ENCODE data around the gene GNPNAT1. TPM values are rescaled to one million over a fixed set of nuclear protein-coding genes. Genes with fewer than 3 reads are reported as not detected.

The GNPNAT1 gene
- polyA plus RNA-seq, 1 of the 3 experiments (the other 2 are of a cell fraction) = 15.2 TPM

DNA sequence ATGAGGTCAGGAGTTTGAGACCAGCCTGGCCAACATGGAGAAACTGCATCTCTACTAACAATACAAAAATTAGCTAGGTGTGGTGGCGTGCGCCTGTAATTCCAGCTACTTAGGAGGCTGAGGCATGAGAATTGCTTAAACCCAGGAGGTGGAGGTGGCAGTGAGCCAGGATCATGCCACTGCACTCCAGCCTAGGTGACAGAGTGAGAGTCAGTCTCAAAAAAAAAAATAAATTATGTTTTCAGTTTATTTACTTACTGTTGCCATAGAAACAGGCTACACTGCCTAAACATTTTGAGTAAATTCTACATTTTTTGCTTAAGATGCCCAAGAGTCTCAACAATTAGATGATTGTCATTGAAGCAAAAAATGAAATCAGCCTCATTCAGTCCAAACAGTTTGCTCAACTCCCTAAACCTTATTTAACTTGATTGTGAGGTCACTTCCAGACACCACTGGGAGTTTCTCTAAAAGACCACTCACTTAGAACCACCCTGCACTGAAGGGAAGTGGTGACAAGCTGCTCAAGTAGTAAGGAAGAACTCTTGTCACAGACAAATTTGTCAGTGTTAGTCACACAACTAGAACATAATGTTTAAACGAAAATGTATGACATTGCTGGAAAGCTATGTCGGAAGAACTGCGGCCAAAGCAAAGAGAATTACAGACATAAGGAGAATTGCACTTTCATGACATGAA is 9.8 kb upstream of the GNPNAT1 start:
- no peak for DNase-seq
- 51% methylated on average over 5 of the region's 5 CpGs for WGBS (ENCODE audit: low lambda C conversion rate)
- peak overlapping the region; percentile 64; the same call in 1 of the 2 replicates for H3K4me2 ChIP-seq
- no peaks in the 10 kb centered on the region for H3K9me2 ChIP-seq
- H3F3A ChIP-seq (replicated peaks; ENCODE audit: insufficient read depth) = peaks cover 40% of the 10 kb centered on the region
- H4K20me1 ChIP-seq (ENCODE audit: insufficient read depth) = no peaks in the 10 kb centered on the region
- H3K4me1 ChIP-seq (ENCODE audit: control insufficient read depth in 1 of 2, insufficient read depth in 2 of 2, low read depth in 1 of 2, low read length in 1 of 2) = peaks cover 0 to 10% of the 10 kb centered on the region in 2 experiments; a peak in 2 of 4 replicates
- H3K27ac ChIP-seq (ENCODE audit: low read depth in 2 of 2, low read length in 1 of 2) = peak overlapping the region in 1 of 2 experiments; percentile 91; a peak in 2 of 4 replicates
- H3K27me3 ChIP-seq (ENCODE audit: insufficient read depth) = no peaks in the 10 kb centered on the region
- POLR2A ChIA-PET = no interaction called here
- CTCF ChIA-PET = no interaction called here
- H3K9ac ChIP-seq = peak overlapping the region; percentile 56; the same call in 1 of the 2 replicates
- peak overlapping the region; percentile 79 for H2AFZ ChIP-seq (ENCODE audit: low read depth)
- H3K4me3 ChIP-seq (ENCODE audit: low read depth in 2 of 2, low read length in 1 of 2) = no peak overlapping the region; a peak in 1 of 4 replicates
- H3K9me3 ChIP-seq = no peaks in the 10 kb centered on the region
- H3K36me3 ChIP-seq (replicated peaks in 1 of 2; ENCODE audit: control insufficient read depth in 1 of 2, insufficient read depth in 2 of 2, low read length in 1 of 2) = no peaks in the 10 kb centered on the region
- TF ChIP-seq, protein P1, sequence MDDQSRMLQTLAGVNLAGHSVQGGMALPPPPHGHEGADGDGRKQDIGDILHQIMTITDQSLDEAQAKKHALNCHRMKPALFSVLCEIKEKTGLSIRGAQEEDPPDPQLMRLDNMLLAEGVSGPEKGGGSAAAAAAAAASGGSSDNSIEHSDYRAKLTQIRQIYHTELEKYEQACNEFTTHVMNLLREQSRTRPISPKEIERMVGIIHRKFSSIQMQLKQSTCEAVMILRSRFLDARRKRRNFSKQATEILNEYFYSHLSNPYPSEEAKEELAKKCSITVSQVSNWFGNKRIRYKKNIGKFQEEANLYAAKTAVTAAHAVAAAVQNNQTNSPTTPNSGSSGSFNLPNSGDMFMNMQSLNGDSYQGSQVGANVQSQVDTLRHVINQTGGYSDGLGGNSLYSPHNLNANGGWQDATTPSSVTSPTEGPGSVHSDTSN (IDR thresholded peaks at IDR 0.05) = peak; percentile 43
- TF ChIP-seq, protein P2, sequence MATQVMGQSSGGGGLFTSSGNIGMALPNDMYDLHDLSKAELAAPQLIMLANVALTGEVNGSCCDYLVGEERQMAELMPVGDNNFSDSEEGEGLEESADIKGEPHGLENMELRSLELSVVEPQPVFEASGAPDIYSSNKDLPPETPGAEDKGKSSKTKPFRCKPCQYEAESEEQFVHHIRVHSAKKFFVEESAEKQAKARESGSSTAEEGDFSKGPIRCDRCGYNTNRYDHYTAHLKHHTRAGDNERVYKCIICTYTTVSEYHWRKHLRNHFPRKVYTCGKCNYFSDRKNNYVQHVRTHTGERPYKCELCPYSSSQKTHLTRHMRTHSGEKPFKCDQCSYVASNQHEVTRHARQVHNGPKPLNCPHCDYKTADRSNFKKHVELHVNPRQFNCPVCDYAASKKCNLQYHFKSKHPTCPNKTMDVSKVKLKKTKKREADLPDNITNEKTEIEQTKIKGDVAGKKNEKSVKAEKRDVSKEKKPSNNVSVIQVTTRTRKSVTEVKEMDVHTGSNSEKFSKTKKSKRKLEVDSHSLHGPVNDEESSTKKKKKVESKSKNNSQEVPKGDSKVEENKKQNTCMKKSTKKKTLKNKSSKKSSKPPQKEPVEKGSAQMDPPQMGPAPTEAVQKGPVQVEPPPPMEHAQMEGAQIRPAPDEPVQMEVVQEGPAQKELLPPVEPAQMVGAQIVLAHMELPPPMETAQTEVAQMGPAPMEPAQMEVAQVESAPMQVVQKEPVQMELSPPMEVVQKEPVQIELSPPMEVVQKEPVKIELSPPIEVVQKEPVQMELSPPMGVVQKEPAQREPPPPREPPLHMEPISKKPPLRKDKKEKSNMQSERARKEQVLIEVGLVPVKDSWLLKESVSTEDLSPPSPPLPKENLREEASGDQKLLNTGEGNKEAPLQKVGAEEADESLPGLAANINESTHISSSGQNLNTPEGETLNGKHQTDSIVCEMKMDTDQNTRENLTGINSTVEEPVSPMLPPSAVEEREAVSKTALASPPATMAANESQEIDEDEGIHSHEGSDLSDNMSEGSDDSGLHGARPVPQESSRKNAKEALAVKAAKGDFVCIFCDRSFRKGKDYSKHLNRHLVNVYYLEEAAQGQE (IDR thresholded peaks at IDR 0.05; ENCODE audit: low read depth, low read length) = no peak
- TF ChIP-seq YY1 (IDR thresholded peaks at IDR 0.05; ENCODE audit: low read depth) (no peak), FOSL2 (IDR thresholded peaks at IDR 0.05; ENCODE audit: borderline replicate concordance, low read depth) (peak; percentile 41; the same call in 1 of the 2 replicates), MEF2A (IDR thresholded peaks at IDR 0.05; ENCODE audit: borderline replicate concordance, low read depth) (no peak), POLR2AphosphoS5 (IDR thresholded peaks at IDR 0.05; ENCODE audit: low read depth, low read length) (no peak), SIN3A (IDR thresholded peaks at IDR 0.05; ENCODE audit: borderline replicate concordance, low read depth, low read length) (no peak), NRF1 (IDR thresholded peaks at IDR 0.05; ENCODE audit: low read depth, low read length) (no peak), MXI1 (IDR thresholded peaks at IDR 0.05; ENCODE audit: low read depth, low read length) (no peak), FOXM1 (IDR thresholded peaks at IDR 0.05; ENCODE audit: low read depth) (no peak), TCF12 (IDR thresholded peaks at IDR 0.05) (peak; percentile 38), RCOR1 (IDR thresholded peaks at IDR 0.05; ENCODE audit: low read length) (no peak), NFIC (IDR thresholded peaks at IDR 0.05; ENCODE audit: borderline replicate concordance) (peak; percentile 14; the same call in 1 of the 2 replicates)
- TF ChIP-seq, protein P3, sequence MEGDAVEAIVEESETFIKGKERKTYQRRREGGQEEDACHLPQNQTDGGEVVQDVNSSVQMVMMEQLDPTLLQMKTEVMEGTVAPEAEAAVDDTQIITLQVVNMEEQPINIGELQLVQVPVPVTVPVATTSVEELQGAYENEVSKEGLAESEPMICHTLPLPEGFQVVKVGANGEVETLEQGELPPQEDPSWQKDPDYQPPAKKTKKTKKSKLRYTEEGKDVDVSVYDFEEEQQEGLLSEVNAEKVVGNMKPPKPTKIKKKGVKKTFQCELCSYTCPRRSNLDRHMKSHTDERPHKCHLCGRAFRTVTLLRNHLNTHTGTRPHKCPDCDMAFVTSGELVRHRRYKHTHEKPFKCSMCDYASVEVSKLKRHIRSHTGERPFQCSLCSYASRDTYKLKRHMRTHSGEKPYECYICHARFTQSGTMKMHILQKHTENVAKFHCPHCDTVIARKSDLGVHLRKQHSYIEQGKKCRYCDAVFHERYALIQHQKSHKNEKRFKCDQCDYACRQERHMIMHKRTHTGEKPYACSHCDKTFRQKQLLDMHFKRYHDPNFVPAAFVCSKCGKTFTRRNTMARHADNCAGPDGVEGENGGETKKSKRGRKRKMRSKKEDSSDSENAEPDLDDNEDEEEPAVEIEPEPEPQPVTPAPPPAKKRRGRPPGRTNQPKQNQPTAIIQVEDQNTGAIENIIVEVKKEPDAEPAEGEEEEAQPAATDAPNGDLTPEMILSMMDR (IDR thresholded peaks at IDR 0.05) = no peak
- TF ChIP-seq, protein P4, sequence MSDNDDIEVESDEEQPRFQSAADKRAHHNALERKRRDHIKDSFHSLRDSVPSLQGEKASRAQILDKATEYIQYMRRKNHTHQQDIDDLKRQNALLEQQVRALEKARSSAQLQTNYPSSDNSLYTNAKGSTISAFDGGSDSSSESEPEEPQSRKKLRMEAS (IDR thresholded peaks at IDR 0.05; ENCODE audit: low read depth) = no peak
- no peaks in the 10 kb centered on the region for H3K79me2 ChIP-seq (ENCODE audit: insufficient read depth)

Data from SK-N-SH (cell line).